HG02943 (cell line): ENCODE results near the gene LIN28B.
"Not testable (repeated sequence)": the region's sequence is repeated elsewhere in the genome, so short reads cannot be mapped to it uniquely, and the experiment has no call there.

Experiments
- ATAC-seq: cut with Tn5 transposase; IDR thresholded peaks from one replicate; pipeline ENCODE4 v1.9.1; 2021; ENCODE audit warnings: mild to moderate bottlenecking, low read depth, moderate library complexity; ENCODE audit not compliant: unreplicated experiment

LIN28B gene

DNA sequence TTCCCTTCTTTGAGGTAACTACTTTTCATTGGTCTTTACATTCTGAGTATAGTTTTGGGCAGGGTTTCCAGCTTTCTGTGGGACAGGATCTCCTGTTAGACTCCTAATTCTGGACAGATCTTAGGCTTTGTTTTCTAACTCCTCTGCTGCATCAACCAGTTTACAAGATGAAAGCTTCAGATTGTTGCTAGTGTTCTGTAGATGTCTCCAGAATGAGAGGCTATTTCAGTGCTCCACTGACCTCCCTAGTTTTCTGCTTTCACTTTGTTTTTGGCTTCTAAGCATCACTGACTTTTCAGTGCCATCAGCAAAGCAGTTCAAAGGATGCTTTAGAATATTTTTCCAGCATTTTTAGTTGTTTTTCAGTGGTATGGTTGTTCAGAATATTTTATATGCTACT is 101.4 kb downstream of the LIN28B start:
- ATAC-seq: no peak

DNA sequence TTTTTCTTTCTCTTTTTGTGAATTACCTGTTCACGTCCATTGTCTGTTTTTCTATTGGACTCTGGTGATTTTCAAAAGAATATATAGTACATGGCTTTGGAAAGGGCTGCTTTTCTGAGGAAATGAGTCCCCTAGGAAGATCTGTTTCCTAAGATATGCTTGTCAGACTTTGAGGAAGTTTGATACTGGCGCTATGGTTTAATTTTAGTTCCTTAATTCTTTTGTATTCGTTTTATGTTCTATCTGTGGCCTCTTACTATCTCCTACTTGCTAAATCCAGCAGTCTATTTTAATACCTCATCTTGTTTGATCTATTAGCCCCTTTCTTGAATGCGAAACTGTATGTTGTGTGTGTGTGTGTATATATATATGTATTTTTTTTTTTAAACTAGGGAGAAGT is 101.9 kb downstream of the LIN28B start:
- ATAC-seq: no peak

DNA sequence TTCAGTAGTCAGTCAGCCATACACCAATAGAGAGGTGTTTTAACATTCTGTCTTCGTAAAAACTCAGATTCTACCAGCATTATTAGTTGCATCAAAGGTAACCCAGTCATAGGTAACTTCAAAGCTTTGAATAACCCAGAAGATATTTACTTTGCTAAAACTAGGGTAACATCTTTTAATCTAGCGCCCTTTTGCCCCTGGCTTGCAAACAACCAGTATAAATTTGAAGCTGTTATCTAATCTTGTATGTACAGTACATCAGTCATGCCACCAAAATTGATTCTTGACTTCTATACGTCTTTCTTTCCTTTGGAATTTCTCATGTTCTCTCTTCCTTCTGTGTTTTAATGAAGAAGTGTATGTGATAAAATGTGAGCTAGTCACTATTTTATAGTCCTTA is 109.3 kb downstream of the LIN28B start:
- no peak for ATAC-seq

DNA sequence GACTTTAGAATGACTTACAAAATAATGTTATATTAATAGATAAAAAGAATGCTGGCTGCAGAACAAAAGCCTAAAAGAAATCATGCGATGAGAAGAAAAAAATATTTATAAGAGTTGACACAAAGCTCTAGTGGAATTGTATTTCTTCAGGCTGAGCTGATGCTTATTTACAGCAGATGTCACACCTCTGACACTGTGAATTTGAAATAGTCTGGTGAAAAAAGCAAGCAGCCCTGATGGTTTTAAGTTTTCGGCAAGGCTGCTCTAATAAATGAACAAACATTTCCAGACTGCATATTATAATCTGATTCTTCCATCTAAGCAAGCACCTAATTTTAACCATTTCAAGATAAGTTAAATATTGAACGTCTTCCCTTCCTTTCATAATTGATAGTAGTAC is 109.9 kb downstream of the LIN28B start:
- ATAC-seq: no peak

DNA sequence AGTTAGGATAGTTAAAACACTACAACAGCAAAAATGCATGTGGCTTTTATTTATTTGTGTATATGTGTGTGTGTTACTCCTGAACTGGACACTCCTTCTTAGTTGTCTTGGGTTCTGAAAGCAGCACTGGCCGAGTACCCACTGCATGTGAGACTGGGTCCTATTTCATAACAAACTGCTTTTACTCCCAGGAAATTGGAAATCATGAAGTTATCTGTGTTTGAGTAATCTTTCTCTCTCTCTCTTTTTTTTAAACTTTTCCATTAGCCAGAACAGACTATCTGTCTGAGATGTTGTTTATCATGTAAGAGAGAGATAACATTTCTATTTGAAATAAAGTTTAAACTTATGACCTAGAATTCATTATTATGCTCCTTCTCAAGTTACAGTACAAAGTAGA is 110.4 kb downstream of the LIN28B start:
- ATAC-seq: no peak

DNA sequence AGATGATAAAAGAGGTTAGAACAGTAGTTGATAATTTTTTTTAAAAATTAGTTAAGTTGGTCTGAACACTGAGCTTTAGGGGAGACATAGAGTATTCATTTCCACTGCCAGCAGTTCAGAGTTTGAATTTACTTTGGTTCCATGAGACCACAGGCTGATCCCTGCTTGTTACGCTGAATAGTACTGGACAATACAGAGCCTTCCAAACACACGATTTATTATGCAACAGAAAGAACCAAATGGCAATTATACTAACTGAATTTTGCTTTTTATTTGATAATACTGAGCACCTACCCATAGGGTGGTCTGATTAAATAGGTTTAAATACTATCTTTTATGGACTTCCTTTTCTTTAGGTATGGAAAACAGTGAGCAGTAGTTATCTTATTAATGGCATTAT is 111.5 kb downstream of the LIN28B start:
- no peak for ATAC-seq

DNA sequence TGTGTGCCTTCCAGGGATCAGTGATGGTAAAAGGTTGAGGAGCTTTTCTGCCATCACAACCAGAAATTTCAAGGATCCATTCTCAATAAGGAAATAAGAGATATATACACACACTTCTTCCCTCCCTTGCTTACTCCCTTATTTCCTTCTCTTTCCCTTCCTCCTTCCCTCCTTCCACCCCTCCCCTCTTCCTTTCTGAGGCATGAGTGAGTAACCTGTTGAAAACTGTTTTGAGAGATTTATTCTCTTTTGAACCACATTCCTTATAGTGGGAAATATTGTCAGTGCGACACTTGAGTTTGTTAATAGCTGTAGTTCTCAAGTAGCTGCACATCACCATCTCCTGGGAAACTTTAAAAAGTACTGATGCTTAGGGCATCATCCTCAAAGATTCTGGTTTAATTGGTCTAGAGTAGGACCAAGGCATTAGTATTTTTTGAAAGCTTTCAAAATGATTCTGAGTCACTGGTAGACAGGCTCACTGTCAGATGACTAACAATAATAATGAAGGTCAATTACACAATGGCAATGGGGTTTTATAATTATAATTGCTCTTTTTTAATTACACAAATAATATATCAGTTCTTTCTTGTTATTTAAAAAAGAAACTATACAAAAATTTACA is 113.0 kb downstream of the LIN28B start:
- no peak for ATAC-seq

DNA sequence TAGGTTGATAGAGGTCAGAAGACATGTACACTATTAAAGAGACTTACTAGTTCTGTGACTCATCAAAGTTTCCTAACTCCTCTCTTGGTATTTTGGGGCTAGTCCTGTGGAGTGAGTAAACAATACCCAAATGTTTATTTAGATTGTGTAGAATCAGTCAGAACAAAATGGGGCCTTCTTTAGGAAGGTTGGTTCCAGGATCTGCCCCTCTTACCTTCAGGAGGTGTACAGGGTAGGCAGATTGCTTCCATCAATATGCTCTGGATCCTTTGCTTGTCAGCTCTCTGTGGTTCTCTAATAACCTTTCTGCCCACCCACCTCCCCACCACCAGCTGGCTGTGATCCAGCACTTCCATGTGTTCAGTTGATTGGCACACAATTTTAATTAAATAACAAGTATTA is 115.9 kb downstream of the LIN28B start:
- no peak for ATAC-seq

DNA sequence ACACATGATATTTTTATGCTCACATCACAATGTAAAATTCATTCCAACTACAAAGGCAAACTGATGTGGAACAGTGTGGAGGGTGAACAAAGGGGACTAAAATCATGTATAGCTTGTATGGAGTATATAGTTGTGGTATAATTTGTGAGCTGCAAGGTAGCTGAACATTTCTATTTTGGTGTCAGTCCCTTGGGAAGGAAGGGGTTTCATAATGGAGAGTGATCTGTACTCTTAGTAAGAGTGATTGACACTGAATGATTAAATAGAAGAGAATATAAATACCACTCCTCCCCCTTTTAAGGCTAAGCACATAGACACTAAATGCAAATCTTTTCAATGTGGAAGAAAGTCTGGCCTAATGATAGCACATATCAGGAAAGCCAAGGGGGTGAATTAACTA is 118.3 kb downstream of the LIN28B start:
- ATAC-seq: no peak

DNA sequence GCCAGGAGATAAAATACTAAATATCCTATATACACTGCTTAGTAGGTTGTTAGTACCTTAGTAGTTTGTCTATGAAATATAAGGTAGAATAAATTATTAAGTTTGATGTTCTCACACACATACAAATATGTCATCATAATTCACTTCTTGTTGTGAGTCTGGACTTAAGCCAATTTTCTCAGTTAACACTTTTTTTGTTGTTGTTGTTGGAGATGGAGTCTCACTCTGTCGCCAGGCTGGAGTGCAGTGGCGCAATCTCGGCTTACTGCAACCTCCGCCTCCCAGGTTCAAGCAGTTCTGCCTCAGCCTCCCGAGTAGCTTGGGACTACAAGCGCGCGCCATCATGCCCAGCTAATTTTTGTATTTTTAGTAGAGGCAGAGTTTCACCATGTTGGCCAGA is 119.5 kb downstream of the LIN28B start:
- ATAC-seq: not testable (repeated sequence)

DNA sequence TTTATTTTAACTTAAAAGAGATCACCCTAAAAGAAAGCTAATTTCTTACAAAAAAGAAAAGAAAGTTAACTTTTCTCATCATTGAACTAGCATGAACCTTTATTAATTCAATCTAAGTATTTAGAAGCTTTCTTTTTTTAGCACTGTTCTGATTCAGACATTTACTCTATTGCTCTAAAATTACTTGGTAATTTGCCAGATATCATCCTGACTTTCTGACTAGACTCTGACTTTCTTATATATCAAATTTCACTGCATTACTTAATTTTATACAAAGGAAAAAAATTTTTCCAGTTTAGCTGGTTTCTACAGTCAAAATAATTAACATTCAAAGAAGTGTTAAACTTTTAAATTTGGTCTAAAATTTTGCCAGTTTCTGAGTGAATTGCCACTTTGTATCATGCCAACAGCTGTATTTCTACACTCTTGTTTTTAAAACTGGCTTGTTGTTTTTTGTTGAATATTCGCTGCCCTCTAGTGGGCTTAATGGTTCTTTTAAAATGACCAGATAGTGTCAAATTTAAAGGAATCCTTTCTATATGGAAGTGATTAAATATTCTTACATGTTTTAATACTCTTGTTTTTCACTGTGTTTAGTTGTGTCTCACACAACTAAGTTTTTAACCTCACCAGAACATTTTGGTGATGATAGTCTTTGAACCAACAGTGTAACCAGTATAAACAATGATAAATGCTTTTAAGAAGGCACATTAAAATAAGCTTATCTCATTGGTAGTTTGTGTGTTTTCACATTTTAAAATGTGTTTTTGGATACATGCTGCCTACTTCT is 120.9 kb downstream of the LIN28B start:
- no peak for ATAC-seq

DNA sequence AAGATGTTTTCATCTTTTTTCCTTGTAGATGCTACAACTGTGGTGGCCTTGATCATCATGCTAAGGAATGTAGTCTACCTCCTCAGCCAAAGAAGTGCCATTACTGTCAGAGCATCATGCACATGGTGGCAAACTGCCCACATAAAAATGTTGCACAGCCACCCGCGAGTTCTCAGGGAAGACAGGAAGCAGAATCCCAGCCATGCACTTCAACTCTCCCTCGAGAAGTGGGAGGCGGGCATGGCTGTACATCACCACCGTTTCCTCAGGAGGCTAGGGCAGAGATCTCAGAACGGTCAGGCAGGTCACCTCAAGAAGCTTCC is 121.4 kb downstream of the LIN28B start:
- ATAC-seq: no peak

DNA sequence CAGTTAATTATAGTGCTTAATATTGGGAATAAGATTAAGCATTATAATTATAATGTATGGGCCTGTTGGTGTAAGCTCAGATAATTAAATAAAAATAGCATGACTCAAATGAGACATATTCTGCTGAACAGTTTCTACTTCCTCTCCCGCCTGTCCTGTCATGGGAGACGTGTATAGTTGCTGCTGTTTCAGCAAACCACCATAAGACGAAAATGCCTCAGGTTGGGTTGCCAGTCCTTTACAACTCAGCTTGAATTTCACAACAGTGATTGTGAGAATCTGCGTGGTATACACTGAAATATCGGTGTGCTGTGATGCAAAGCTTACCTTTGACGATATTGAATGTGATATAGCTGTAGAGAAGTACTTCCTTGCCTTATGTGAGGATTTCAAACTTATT is 123.4 kb downstream of the LIN28B start:
- ATAC-seq: no peak

DNA sequence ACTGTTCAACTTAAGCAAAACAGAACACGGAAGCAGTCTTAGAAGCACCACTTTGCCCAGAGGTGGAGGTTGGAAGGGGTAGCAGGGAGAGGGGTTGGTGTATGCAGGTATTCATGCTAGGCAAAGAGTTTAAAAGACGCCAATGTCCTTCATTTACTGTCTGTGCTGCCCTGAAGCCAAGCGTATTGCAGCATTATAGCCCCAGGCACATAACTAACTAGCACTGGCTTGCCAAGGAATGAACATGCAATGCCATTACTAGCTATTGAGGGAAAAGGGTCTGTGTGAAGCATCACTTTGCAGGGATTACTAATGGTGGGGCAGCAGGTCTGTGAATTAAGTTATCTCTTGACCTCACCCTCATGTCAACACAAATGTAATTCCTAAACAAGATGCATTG is 124.8 kb downstream of the LIN28B start:
- not testable (repeated sequence) for ATAC-seq

DNA sequence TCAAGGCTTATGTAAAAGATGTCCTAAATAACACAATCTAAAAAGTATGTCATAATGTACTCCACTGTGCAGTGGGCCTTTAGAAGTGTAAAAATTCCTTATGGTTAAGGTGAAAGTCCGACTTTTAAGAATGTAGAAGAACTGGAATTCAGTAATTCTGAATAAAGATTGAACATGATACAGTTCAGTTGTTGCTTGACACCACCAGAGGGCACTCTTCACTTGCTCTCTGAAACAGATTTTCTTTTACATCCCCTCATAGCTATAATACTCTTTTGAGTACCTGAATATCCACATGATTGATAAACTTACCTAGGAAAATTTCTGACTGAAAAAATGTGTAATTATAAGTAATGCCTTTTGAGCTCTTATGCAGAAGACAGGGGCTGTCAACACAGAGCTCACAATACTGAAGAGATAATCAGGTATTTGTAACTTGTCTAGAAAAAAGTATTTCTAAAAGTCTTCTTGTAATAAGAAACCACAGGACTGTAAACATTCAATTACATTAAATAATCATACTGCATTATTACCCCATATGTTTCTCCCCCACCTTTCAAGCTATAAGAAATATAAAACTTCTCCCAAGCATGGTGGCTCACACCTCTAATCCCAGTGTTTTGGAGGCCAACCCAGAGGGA is 130.8 kb downstream of the LIN28B start:
- ATAC-seq: no peak

DNA sequence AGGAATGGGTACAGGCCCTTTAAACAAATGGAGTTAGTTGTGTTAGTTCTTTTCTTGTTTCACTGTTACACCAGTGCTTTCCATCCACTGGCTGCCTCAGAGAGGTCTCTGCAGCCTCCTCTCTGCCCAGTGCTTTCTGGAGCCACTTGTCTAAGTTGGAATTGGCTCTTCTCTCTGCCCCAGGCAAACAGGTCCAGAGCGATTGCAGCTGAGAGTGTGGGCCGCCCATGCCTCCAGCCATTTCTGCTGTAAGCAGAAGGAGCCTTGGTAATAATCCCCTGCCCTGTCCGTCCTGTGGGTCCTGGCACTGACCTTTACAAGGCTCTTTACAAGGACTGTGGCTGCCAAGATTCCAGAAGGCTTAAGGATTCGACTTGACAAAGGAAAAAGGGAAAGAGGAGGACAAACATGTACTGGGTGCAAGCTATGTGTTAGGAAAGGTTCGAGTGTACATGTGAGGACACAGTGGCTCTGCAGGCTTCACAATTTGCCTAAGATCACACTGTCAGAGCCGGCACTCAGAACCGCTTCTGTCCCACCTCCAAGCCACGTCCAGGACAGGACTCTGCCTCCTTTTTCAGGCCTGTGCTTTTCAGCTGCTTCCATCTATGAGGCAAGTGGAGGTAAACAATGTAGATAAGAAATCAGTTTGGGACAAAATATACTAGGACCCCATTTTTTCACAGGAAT is 134.4 kb downstream of the LIN28B start:
- no peak for ATAC-seq

DNA sequence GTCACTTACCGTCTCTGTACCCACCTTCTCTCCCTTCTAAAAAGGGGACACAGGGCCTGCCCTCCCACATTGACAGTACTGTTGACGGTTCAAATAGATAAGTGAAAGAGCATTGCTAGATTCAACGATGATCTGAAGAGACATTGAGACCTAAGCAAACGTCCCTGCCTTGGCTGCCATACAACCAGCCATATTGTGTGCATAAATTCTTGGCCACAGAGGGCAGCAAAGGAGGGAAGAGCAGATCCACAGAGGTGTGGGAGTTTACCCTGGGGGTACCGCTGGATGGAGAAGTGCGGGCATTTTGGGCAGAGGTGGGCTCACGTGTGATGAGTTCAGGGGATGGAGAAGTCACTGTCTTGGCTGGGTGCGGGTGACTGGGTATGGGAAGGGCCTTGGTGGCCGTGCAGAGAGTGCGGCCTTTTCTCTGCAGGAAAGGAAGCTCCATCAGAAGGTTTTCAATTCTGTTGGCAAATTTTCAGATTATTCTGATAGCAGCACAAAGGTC is 137.3 kb downstream of the LIN28B start:
- no peak for ATAC-seq

DNA sequence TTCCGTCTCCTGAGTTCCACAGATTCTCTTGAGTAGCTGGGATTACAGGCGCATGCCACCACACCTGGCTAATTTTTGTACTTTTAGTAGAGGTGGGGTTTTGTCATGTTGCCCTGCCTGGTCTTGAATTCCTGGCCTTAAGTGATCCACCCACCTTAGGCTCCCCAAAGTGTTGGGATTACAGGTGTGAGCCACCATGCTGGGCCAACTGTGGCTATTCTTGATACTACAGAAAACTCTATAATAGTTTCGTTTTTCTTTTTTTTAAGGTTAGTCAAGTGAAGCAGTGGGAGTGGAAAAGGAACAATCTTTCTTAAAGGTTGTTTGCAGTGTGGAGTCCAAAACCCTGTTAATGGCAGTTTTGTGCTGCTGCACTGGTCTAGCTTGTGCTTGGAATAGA is 138.2 kb downstream of the LIN28B start:
- ATAC-seq: no peak

DNA sequence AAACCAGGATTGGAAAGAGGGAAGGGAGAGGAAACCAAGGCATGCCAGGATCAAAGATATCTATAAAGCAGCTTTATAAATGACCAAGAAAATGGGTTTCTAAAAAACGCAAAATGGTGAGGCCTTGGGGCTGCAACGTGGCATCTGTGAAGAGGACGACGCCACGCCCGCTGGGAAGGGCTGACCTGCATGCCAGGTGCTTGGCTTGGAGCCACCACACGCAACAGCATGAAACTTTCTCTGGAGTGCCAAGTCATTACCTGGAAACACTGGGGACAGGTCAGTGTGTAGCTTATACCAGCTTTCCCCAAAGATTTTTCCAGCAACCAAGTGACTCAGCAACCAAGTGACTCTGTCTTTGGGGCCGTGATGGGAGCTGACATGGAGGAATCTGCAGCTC is 140.4 kb downstream of the LIN28B start:
- no peak for ATAC-seq

DNA sequence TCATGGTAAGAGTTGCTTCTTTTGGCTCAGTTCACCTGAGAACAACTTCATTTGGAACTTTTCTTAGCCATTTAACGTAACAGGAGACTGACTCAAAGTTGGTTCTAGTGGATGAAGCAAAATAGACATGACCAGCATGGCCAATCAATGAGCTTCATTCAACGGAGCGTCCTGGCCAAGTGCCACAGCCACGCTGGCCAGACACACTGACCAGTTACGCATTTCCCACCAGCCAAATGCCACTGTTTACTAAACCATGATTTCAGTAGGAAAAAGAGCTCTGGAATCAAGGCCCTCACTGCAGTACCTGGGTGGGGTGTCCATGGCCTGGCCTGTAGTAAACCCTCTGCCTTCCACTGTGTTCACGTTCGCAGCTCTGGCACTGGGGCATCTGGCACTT is 142.5 kb downstream of the LIN28B start:
- no peak for ATAC-seq

DNA sequence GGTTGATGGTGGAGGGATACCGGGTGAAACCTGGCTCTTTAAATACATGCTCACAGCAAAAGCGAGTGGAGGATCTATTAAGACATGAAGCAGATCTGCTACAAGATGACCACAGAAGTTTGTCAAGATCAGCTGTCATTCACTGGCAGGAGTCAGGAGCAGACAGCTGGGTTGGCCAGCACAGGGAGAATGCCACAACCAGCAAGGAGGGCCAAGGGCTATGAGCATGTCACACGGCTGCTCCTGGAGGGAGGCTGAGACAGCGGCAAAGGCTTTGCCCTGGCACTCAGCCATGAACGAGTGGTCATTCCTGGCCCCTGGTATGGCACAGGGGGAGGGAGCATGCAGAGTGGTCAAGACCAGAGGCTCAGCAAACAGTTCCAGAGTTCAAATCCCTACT is 145.3 kb downstream of the LIN28B start:
- ATAC-seq: no peak
